HEK293 (cell line): ENCODE measurements around the gene ARHGAP25.

Source experiments
- CTCF ChIP-seq: fragments of 450-650 bp; formaldehyde crosslinking; IDR thresholded peaks from 2 replicates; pipeline ENCODE4 v1.5.1; 2016; ENCODE audit warnings: missing biosample characterization, missing genetic modification characterization
- ELK4 ChIP-seq: IDR thresholded peaks from 2 replicates; pipeline ENCODE4 v1.6.1; 2011; ENCODE audit warnings: mild to moderate bottlenecking, low read depth, low read length, borderline replicate concordance
- HOXA7 ChIP-seq: sonication (generic); formaldehyde crosslinking; IDR thresholded peaks from 2 replicates; pipeline ENCODE4 v1.8.1; 2022; ENCODE audit warnings: missing genetic modification reagents, borderline replicate concordance
- PRDM10 ChIP-seq: fragments of 450-650 bp; formaldehyde crosslinking; IDR thresholded peaks from 2 replicates; pipeline ENCODE4 v1.5.1; 2016; ENCODE audit warnings: missing biosample characterization, missing genetic modification characterization
- REPIN1 ChIP-seq: fragments of 450-650 bp; formaldehyde crosslinking; IDR thresholded peaks from 2 replicates; pipeline ENCODE4 v1.5.1; 2017; ENCODE audit warnings: missing biosample characterization, missing genetic modification characterization, low read depth
- ZBTB26 ChIP-seq: fragments of 450-650 bp; formaldehyde crosslinking; optimal IDR thresholded peaks from 2 replicates; pipeline ENCODE3; 2016; ENCODE audit warnings: missing biosample characterization, mild to moderate bottlenecking, missing genetic modification characterization
- ZFP37 ChIP-seq: fragments of 450-650 bp; formaldehyde crosslinking; IDR thresholded peaks from 2 replicates; pipeline ENCODE4 v1.5.1; 2016; ENCODE audit warnings: missing biosample characterization, missing genetic modification characterization
- ZIC2 ChIP-seq: fragments of 450-650 bp; formaldehyde crosslinking; IDR thresholded peaks from 2 replicates; pipeline ENCODE4 v1.5.1; 2016; ENCODE audit warnings: missing biosample characterization, missing genetic modification characterization
- ZNF114 ChIP-seq: fragments of 450-650 bp; formaldehyde crosslinking; IDR thresholded peaks from 2 replicates; pipeline ENCODE4 v1.5.0; 2017; ENCODE audit warnings: missing biosample characterization, missing genetic modification characterization
- ZNF18 ChIP-seq: fragments of 450-650 bp; formaldehyde crosslinking; IDR thresholded peaks from 2 replicates; pipeline ENCODE4 v1.5.1; 2016; ENCODE audit warnings: missing biosample characterization, missing genetic modification characterization
- ZNF24 ChIP-seq: fragments of 450-650 bp; formaldehyde crosslinking; IDR thresholded peaks from 2 replicates; pipeline ENCODE4 v1.5.1; 2016; ENCODE audit warnings: missing biosample characterization, missing genetic modification characterization
- ZNF510 ChIP-seq: fragments of 450-650 bp; formaldehyde crosslinking; IDR thresholded peaks from 2 replicates; pipeline ENCODE4 v1.5.1; 2018; ENCODE audit warnings: mild to moderate bottlenecking, missing genetic modification characterization, missing biosample characterization; ENCODE audit not compliant: insufficient replicate concordance
- ZNF837 ChIP-seq: fragments of 450-650 bp; formaldehyde crosslinking; IDR thresholded peaks from 2 replicates; pipeline ENCODE4 v1.5.1; 2016; ENCODE audit warnings: missing biosample characterization, missing genetic modification characterization

GRCh38 chr2:68769586-68770270, 35.1 kb downstream of the ARHGAP25 start:
- TF ChIP-seq CTCF (tag by site-specific recombination) (no peak), ZFP37 (tag by site-specific recombination) (no peak), ZNF114 (no peak), ZNF18 (tag by site-specific recombination) (no peak), ZBTB26 (no peak), ZNF24 (no peak), ZNF837 (tag by site-specific recombination) (no peak), ELK4 (no peak), ZNF510 (tag by site-specific recombination) (no peak), ZIC2 (no peak), REPIN1 (tag by site-specific recombination) (no peak), PRDM10 (no peak), HOXA7 (no peak)
